SK-N-SH (cell line): Measurements from ENCODE around the gene IGSF9.

Experiments
- CTCF ChIP-seq: fragments of 200-600 bp; sonication (generic); IDR thresholded peaks from 2 replicates; pipeline ENCODE4 v1.6.1; 2017; ENCODE audit warnings: antibody characterized with exemption, mild to moderate bottlenecking, moderate library complexity
- RAD21 ChIP-seq: IDR thresholded peaks from 2 replicates; pipeline ENCODE4 v1.6.1; 2012; ENCODE audit warnings: mild to moderate bottlenecking, low read length

GRCh38 chr1:159988006-159988405 is 42.6 kb upstream of the IGSF9 start:
- TF ChIP-seq RAD21 (no peak), CTCF (no peak)
